RWPE2 (cell line): ENCODE results near the gene FOXF1.

Source experiments
- ATAC-seq: fragments of 200-7000 bp; cut with Tn5 transposase; 3 replicates; pipeline ENCODE4 v1.9.1; 2021; ENCODE audit warnings: low read depth
- DNase-seq: peaks from one replicate; pipeline ENCODE4 v3.0.0-alpha.2; 2020; ENCODE audit warnings: low spot score
- H3K27ac ChIP-seq: fragments of 450-650 bp; 2 replicates; pipeline ENCODE4 v1.5.1; 2017; ENCODE audit warnings: mild to moderate bottlenecking; ENCODE audit not compliant: poor library complexity, severe bottlenecking
- H3K27me3 ChIP-seq: fragments of 250-450 bp; sonication (Bioruptor Pico); 2 replicates; pipeline ENCODE4 v1.5.1; 2021; ENCODE audit warnings: mild to moderate bottlenecking, moderate library complexity; ENCODE audit not compliant: insufficient read depth, poor library complexity, severe bottlenecking
- H3K36me3 ChIP-seq: fragments of 250-450 bp; sonication (Bioruptor Pico); 2 replicates; pipeline ENCODE4 v1.5.1; 2020; ENCODE audit warnings: low read depth, mild to moderate bottlenecking, moderate library complexity
- H3K4me1 ChIP-seq: fragments of 250-450 bp; sonication (Bioruptor Pico); 2 replicates; pipeline ENCODE4 v1.5.1; 2021; ENCODE audit warnings: mild to moderate bottlenecking, moderate library complexity; ENCODE audit not compliant: insufficient read depth, poor library complexity, severe bottlenecking
- H3K4me3 ChIP-seq: fragments of 250-450 bp; sonication (Bioruptor Pico); 2 replicates; pipeline ENCODE4 v1.5.1; 2021; ENCODE audit warnings: mild to moderate bottlenecking, moderate library complexity; ENCODE audit not compliant: severe bottlenecking
- H3K9me3 ChIP-seq: fragments of 250-450 bp; sonication (Bioruptor Pico); 2 replicates; pipeline ENCODE4 v1.5.1; 2021; ENCODE audit warnings: mild to moderate bottlenecking, moderate library complexity; ENCODE audit not compliant: severe bottlenecking
- TF ChIP-seq, protein P1 (sequence below): fragments of 450-650 bp; IDR thresholded peaks from one replicate; pipeline ENCODE4 v1.5.1; 2017; ENCODE audit warnings: mild to moderate bottlenecking, moderate library complexity; ENCODE audit not compliant: poor library complexity, severe bottlenecking

Gene FOXF1

DNA sequence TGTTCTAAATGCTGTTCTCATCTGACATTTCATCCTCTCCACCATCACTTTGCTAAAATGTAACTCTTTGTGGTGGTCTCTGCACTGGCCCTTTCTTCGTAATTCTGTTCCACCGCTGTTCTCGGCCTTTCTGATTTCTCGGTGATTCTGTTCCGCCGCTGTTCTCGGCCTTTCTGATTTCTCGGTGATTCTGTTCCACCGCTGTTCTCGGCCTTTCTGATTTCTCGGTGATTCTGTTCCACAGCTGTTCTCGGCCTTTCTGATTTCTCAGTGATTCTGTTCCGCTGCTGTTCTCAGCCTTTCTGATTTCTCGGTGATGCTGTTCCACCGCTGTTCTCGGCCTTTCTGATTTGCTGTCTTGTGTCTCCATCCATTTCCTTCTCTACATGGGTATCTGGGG lies 12.3 kb downstream of the FOXF1 start:
- TF ChIP-seq, protein P1, sequence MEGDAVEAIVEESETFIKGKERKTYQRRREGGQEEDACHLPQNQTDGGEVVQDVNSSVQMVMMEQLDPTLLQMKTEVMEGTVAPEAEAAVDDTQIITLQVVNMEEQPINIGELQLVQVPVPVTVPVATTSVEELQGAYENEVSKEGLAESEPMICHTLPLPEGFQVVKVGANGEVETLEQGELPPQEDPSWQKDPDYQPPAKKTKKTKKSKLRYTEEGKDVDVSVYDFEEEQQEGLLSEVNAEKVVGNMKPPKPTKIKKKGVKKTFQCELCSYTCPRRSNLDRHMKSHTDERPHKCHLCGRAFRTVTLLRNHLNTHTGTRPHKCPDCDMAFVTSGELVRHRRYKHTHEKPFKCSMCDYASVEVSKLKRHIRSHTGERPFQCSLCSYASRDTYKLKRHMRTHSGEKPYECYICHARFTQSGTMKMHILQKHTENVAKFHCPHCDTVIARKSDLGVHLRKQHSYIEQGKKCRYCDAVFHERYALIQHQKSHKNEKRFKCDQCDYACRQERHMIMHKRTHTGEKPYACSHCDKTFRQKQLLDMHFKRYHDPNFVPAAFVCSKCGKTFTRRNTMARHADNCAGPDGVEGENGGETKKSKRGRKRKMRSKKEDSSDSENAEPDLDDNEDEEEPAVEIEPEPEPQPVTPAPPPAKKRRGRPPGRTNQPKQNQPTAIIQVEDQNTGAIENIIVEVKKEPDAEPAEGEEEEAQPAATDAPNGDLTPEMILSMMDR = no peak
- DNase-seq (no peak), ATAC-seq (no peak)
- H3K4me3 ChIP-seq = no peak overlapping the region
- no peak overlapping the region for H3K27ac ChIP-seq
- no peaks in the 10 kb centered on the region for H3K36me3 ChIP-seq
- H3K9me3 ChIP-seq = no peaks in the 10 kb centered on the region
- peaks cover 71% of the 10 kb centered on the region for H3K27me3 ChIP-seq
- no peaks in the 10 kb centered on the region for H3K4me1 ChIP-seq

DNA sequence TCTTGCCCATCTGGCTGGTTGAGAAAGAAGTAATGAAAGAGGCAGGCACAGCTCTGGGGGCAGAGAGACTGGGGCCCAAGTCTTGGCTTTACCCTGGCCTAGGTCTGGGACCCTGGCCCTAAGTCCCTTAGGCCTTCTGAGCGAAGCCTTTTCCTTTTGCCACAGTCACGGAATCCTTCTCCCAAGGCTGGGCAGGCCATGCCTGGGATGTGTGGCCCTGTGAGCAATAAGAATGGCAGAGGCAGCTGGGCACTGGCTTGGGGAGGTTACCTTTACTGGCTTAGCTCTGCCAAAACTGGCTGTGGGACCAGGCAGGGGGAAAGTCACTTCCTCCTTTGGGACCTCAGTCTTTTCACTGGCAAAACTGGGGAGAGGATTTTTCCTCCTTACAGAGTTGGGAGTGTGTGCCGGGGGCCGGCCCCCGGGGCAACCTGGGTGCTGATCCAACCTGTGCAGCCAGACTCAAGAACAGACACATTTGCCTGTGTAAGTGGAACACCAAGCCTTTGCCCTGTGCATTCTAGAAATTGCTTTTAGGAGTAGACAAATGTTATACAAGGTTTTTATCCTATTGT lies 12.9 kb downstream of the FOXF1 start:
- ATAC-seq (no peak), DNase-seq (no peak)
- peaks cover 65% of the 10 kb centered on the region for H3K27me3 ChIP-seq
- H3K4me1 ChIP-seq = no peaks in the 10 kb centered on the region
- no peaks in the 10 kb centered on the region for H3K9me3 ChIP-seq
- no peak overlapping the region for H3K4me3 ChIP-seq
- no peak overlapping the region for H3K27ac ChIP-seq
- TF ChIP-seq, protein P1 = no peak
- no peaks in the 10 kb centered on the region for H3K36me3 ChIP-seq

DNA sequence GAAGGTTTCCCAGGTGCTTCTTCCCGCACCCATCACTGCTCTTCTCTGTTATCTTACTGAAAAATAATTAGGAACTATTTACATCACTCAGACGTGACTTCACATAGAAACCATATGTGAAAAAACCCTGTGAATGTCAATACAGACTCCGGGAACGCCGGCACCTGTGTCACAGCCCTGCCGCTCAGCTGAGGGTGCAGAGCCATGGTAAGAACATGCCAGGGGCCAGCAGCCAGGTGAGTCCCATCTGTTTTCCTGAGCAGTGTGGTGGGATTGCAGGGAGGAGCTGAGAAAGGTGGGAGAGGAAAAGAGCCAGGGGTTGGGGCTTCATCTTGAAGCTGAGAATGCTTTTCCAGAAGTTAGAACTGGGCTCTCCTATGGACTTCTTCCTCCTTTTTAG lies 13.7 kb downstream of the FOXF1 start:
- H3K9me3 ChIP-seq = no peaks in the 10 kb centered on the region
- no peaks in the 10 kb centered on the region for H3K36me3 ChIP-seq
- no peak for DNase-seq
- TF ChIP-seq, protein P1 = no peak
- no peak overlapping the region for H3K4me3 ChIP-seq
- H3K4me1 ChIP-seq = no peaks in the 10 kb centered on the region
- no peak overlapping the region for H3K27ac ChIP-seq
- peaks cover 57% of the 10 kb centered on the region for H3K27me3 ChIP-seq
- no peak for ATAC-seq

DNA sequence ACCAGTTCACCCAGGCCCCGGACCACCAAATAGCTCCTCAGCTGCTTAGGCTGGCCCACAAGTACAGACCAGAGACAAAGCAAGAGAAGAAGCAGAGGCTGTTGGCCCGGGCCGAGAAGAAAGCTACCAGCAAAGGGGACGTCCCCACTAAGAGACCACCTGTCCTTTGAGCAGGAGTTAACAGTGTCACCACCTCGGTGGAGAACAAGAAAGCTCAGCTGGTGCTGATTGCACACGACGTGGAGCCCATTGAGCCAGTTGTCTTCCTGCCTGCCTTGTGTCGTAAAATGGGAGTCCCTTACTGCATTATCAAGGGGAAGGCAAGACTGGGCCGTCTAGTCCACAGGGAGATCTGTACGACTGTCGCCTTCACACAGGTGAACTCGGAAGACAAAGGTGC lies 15.4 kb downstream of the FOXF1 start:
- no peak overlapping the region for H3K27ac ChIP-seq
- H3K4me3 ChIP-seq = no peak overlapping the region
- H3K9me3 ChIP-seq = no peaks in the 10 kb centered on the region
- TF ChIP-seq, protein P1 = no peak
- peaks cover 41% of the 10 kb centered on the region for H3K27me3 ChIP-seq
- no peaks in the 10 kb centered on the region for H3K4me1 ChIP-seq
- DNase-seq = no peak
- no peaks in the 10 kb centered on the region for H3K36me3 ChIP-seq
- ATAC-seq = no peak

DNA sequence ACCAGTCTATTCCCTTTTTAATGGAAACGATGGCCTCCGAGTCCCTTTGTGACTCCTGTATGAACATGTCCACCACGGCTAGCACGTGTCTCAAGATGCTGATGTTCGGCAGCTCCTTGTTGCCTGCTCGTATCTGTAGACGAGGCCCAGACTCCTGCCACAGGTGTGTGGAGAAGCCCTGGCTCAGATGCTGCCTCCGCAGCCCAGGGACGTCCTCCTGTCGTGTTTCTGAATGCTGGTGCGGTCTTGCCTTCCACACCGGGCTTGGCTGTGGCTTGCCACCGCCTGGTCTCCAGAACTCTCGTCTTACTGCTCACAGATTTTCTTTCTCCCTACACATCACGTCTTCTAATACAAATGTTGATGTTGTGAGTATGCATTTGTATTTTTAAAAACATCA lies 17.0 kb downstream of the FOXF1 start:
- Histone ChIP-seq H3K27ac (no peak overlapping the region), H3K36me3 (no peaks in the 10 kb centered on the region), H3K27me3 (peaks cover 25% of the 10 kb centered on the region), H3K4me3 (no peak overlapping the region), H3K4me1 (no peaks in the 10 kb centered on the region), H3K9me3 (no peaks in the 10 kb centered on the region)
- no peak for DNase-seq
- TF ChIP-seq, protein P1 = no peak
- ATAC-seq = no peak
